GM21619 (cell line): ENCODE results near the gene GP1BB.
"Not testable (repeated sequence)": the region's sequence is repeated elsewhere in the genome, so short reads cannot be mapped to it uniquely, and the experiment has no call there.

Source experiments
- ATAC-seq: cut with Tn5 transposase; IDR thresholded peaks from one replicate; pipeline ENCODE4 v1.9.1; 2021; ENCODE audit not compliant: unreplicated experiment

Gene GP1BB

GRCh38 chr22:19693581-19693980, 29.8 kb upstream of the GP1BB start:
- no peak for ATAC-seq

GRCh38 chr22:19693981-19694670, 29.2 kb upstream of the GP1BB start:
- ATAC-seq = no peak

GRCh38 chr22:19694696-19695095, 28.6 kb upstream of the GP1BB start:
- ATAC-seq = no peak

GRCh38 chr22:19696504-19697276, 26.6 kb upstream of the GP1BB start:
- no peak for ATAC-seq

DNA sequence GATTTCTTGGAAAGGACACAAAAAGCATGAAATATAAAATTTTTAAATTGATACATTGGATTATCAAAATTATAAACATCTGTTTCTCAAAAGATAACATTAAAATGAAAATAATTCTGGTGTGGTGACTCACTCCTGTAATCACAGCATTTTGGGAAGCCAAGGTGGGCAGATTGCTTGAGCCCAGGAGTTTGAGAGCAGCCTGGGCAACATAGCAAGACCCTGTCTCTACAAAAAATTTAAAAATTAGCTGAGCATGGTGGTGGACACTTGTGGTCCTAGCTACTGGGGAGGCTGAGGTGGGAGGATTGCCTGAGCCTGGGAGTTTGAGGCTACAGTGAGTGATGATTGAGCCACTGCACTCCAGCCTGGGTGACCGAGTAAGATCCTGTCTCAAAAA, 25.5 kb upstream of the GP1BB start:
- not testable (repeated sequence) for ATAC-seq

- ATAC-seq = no peak
These were observed 22.4 kb upstream of the GP1BB start for GRCh38 chr22:19700790-19701419.

- ATAC-seq = no peak
These were observed 21.8 kb upstream of the GP1BB start for GRCh38 chr22:19701420-19702145.

DNA sequence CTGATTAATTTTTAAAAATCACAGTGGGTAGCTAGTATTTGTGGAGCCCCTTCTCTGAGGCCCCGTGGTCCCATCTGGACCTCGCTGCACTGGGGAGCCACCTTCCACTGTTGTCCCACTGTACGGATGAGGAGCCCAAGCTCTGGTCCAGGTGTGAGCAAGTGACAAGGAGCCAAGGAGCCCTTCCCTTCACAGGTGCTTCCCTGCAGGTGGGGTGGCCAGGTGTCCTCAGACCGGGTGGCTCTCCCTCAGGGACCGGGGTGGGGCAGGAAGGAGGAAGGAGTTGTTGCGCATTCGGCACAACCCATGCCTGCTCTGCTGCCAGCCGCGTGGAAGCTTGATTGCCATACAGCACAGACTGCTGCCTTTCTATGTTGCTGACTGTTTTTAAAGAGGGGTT, 19.5 kb upstream of the GP1BB start:
- ATAC-seq = no peak

DNA sequence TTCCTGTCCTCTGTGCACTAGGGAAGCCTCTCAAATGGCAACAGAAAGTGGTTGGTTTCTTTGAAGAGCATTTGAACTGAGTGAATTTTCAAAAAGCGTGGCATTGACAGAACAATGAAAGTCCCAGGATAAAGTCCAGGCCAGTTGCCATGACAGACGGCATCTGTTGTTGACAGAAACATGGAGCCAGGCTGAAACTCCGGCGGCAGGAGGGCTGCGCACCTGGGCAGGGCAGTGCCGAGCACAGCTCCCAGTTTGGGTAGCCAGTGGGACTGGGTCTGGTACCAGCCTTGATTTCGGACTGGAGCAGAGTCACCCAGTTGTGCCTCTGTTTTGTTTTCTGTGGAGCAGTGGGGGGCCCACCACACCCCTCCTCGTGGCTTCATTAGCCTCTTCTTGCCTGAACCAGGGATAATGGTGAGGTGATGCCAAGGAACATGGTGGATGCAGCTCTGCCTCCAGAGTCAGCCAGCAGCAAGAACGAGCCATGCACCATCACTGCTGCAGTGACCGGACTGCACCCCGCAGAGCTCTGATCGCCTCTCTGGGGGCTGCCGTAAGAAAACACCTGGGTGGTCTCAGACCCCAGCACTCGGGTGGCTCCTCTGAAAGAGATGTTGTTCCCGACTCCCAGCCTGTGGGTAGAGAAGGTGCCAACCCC, 18.9 kb upstream of the GP1BB start:
- no peak for ATAC-seq

DNA sequence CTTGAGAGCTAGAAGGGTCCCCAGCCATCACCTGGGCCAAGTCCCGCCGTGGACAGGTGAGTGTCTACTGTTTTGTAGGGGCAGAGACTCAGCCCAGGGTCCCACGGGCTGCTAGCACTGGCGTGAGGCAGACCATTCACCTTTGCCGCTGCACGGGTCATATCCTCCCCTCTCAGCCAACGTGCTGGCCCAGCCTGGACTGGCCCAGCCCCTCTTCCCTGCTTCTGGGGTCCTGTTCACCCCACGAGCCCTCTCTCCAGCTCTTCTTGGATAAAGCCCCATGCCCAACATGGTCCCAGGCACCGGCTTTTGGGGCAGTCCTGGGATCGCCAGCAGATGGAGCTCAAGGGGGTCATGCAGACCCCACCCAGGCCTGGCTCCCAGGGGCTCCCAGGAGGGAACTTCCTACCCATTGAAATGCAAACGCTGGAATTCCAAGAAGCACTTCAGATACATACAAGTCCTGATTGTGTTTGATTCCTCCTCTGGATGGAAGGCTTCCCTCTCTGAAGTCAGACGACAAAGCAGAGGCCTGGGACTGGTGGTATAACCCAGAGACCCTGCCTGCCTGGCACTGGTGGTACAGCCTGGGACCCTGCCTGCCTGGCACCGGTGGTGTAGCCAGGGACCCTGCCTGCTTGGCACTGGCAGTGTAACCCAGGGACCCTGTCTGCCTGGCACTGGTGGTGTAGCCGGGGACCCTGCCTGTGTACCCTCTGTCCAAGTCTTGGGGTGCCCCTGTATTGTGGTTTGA, 18.0 kb upstream of the GP1BB start:
- ATAC-seq = no peak

DNA sequence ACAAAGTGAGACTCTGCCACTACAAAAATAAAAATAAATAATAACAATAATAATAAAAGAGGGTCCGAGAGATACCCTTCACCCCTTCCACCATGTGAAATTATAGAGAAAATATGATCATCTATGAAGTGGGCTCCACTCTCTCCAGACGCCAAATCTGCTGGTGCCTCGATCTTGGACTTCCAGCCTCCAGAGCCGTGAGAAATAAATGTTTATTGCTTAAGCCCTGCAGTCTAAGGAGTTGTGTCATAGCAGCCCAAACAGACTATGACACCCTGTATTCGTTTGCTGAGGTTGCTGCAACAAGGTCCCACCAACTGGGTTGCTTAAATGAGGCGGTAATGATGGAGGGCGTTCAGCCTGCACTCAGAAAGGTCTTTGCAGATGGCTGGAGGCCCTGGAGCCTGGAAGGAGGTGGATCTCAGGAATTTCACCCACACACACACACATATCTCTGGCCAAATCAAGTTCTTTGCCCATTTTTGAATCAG, 16.6 kb upstream of the GP1BB start:
- no peak for ATAC-seq

DNA sequence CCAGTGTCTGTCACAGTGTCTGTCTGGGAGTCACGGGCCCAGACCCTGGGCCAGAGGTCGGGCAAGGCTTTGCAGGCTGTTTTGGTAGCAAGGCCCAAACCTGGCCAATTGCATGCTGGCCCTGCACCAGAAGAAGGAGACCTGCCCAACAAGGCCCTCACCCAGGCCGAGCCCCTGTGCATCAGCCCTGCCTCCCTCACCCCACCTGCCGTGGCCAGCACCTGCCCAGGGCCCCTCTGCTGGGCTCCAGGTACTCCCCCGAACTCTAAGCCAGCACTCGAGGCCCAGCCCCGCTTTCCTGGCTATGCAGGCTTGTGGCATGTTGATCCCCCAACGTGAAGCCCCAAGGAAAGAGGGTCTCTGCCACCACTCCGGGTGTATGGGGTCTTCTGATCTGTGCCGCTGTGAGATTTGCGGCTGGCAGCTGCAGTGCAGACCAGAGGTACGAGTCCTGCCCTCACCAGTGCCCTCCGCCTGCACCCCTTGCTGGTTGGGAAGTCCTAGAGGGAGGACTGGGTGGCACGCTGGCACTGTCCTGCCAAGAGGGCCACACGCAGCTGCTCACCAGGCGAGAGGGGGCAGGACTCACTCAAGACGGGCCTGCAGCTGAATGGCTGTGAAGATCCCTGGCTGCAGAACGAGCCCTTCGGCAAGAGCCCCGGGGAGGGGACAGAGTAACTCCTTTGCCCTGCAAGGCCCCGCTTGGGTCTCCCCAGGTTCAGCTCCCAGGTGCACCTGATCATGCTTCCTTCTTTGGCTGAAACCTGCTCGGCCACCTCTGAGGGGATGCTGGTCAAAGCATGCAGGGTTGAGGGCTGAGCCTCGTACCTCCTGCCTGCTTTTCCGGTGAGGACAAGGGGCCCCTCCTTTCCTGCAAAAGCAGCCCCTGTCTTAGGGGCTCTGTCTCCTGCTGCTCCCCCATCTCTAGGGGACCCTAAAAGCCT, 15.7 kb upstream of the GP1BB start:
- no peak for ATAC-seq

GRCh38 chr22:19708321-19709011, 14.9 kb upstream of the GP1BB start:
- ATAC-seq = no peak

GRCh38 chr22:19709063-19709769, 14.1 kb upstream of the GP1BB start:
- no peak for ATAC-seq

DNA sequence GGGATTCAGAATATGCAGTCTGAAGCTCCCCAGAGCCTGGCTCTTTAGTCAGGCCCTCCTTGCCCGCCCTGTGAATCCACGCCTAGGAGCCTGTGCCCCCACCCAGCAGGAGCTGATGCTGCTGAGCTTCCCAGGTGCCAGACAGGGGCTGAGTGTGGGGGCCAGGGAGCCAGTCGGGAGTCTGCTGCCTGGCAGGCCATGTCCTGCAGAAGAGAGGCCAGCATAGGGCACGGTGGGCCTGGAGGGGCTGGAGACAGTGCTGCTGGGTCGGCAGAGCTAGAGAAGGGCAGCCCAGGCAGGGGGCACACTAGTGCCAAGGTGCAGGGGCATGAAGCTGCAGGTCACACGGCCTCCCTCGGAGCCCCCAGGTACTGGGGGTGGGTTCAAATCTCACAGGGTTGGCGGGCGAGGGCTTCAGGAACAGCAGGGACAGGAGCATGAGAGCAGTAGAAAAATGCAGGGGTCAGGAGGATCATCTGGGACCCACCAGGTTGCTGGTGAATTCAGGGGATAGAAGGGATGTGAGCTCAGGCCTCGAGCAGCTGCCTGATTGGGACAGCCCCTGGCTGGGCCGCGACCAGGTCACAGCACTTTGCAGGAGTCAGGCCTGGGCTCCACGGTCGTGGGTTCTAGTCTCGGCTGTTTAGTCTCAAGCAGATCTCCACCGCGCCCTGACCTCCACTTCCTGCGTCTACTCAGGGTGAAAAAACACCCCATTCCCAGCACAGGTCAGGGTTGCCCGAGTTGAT, 13.1 kb upstream of the GP1BB start:
- ATAC-seq = no peak

DNA sequence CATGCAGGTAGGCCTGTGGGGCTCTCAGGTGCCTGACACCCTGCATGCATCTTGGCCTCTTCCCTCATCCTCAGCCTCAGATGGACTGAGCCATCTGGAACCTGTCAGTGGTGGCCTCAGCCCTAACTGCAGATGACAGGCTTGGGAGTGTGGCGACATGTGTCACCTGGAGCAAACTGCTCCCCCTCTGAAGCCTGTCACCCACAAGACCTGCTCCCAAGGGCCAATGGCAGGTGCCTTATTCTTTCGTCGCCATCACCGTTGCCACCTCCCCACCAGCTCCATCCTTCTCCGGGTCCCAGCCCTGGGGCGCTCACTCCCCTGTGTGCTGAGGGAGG, 12.6 kb upstream of the GP1BB start:
- ATAC-seq = no peak

DNA sequence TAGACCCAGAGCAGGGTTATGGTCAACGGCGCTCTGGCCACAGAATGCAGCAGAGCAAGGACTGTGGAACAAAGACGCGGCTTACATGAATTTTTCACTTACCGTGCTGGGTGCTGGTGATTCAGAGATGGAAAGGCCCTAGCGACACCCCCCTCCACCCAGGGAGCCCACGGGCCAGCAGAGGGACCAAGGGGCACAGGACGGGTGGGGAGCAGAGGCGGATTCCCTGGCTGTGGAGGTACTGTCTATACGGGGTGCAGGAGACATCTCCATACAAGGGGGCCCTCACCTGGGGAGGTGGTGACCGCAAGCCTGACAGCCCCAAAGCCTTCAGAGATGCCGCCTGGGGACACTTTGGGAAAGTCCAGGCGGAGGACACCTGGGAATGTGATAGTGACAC, 10.1 kb upstream of the GP1BB start:
- ATAC-seq = no peak
